ENCODE measurements around the gene CTDSP1. TPM values are rescaled to one million over a fixed set of nuclear protein-coding genes. Genes with fewer than 3 reads are reported as not detected.
A peak's percentile ranks its signal among the peaks of the same experiment; 100 is the strongest.

The CTDSP1 gene
- total and polyA plus RNA-seq, 10 donors = 65.6 to 184 (median 135) TPM

- Histone ChIP-seq H3K27ac (peak overlapping the region; percentile 84 to 97 (median 93)), H3K36me3 (no peaks in the 10 kb centered on the region), H3K4me1 (peaks cover 0 to 88% (median 41%) of the 10 kb centered on the region in 6 donors), H3K27me3 (replicated peaks in 1 of 7) (no peaks in the 10 kb centered on the region), H3K9me3 (peaks cover 0 to 10% (median 6%) of the 10 kb centered on the region in 8 donors), H3K4me3 (peak overlapping the region; percentile 4 to 68 (median 44))
- 41 to 55% (median 53%) methylated on average over 21 of the region's 21 CpGs for WGBS, 5 donors
- intact Hi-C loops (cut with DNase I; ENCODE audit: low total_unique reads) = no loop called here
- peak; percentile 83 for DNase-seq
- no peak for TF ChIP-seq POLR2A (IDR thresholded peaks at IDR 0.05)
- TF ChIP-seq CTCF (IDR thresholded peaks at IDR 0.05 in 8 of 11, conservative IDR thresholded peaks at IDR 0.05 in 3 of 11) = peak in 1 of 11 experiments; percentile 4
- no peak for TF ChIP-seq POLR2AphosphoS5 (IDR thresholded peaks at IDR 0.05)
These were observed 31.5 kb upstream of the CTDSP1 start for GRCh38 chr2:218368150-218368528.

GRCh38 chr2:218368621-218369153 lies 31.0 kb upstream of the CTDSP1 start:
- Histone ChIP-seq H3K9me3 (peaks cover 0 to 10% (median 6%) of the 10 kb centered on the region in 8 donors), H3K4me3 (peak overlapping the region in 4 of 8 donors; percentile 45 to 68 (median 47)), H3K4me1 (peaks cover 0 to 83% (median 40%) of the 10 kb centered on the region in 6 donors), H3K36me3 (no peaks in the 10 kb centered on the region), H3K27ac (peak overlapping the region in 7 of 8 donors; percentile 91 to 97 (median 93)), H3K27me3 (replicated peaks in 1 of 7) (no peaks in the 10 kb centered on the region)
- WGBS, 5 donors = 35 to 51% (median 42%) methylated on average over 24 to 27 of the region's 27 CpGs
- DNase-seq = peak; percentile 86
- peak in 1 of 3 donors; percentile 41 for TF ChIP-seq POLR2AphosphoS5 (IDR thresholded peaks at IDR 0.05)
- no peak for TF ChIP-seq POLR2A (IDR thresholded peaks at IDR 0.05)
- TF ChIP-seq CTCF (IDR thresholded peaks at IDR 0.05 in 8 of 11, conservative IDR thresholded peaks at IDR 0.05 in 3 of 11) = peak in 1 of 11 experiments; percentile 8
- intact Hi-C loops (cut with DNase I; ENCODE audit: low total_unique reads) = no loop called here

- H3K27me3 ChIP-seq (replicated peaks in 1 of 7) = no peaks in the 10 kb centered on the region
- DNase-seq = no peak
- no peaks in the 10 kb centered on the region for H3K36me3 ChIP-seq
- peak overlapping the region in 7 of 8 donors; percentile 91 to 97 (median 93) for H3K27ac ChIP-seq
- intact Hi-C loops (cut with DNase I; ENCODE audit: low total_unique reads) = no loop called here
- 24 to 45% (median 34%) methylated on average over 2 of the region's 2 CpGs for WGBS, 5 donors
- H3K9me3 ChIP-seq = peaks cover 0 to 10% (median 6%) of the 10 kb centered on the region in 8 donors
- H3K4me1 ChIP-seq = peaks cover 0 to 76% (median 40%) of the 10 kb centered on the region in 6 donors
- H3K4me3 ChIP-seq = peak overlapping the region in 2 of 8 donors; percentile 45 to 68
- TF ChIP-seq POLR2A (IDR thresholded peaks at IDR 0.05) = no peak
These were observed 30.3 kb upstream of the CTDSP1 start for GRCh38 chr2:218369330-218369729.

GRCh38 chr2:218370410-218371063 lies 29.1 kb upstream of the CTDSP1 start:
- no peaks in the 10 kb centered on the region for H3K27me3 ChIP-seq (replicated peaks in 1 of 7)
- no peaks in the 10 kb centered on the region for H3K36me3 ChIP-seq
- peaks cover 0 to 71% (median 40%) of the 10 kb centered on the region in 6 donors for H3K4me1 ChIP-seq
- peak overlapping the region in 1 of 8 donors; percentile 68 for H3K4me3 ChIP-seq
- intact Hi-C loops (cut with DNase I; ENCODE audit: low total_unique reads) = no loop called here
- peak; percentile 85 for DNase-seq
- WGBS, 5 donors = 37 to 70% (median 51%) methylated on average over 11 of the region's 11 CpGs
- TF ChIP-seq CTCF (IDR thresholded peaks at IDR 0.05 in 8 of 11, conservative IDR thresholded peaks at IDR 0.05 in 3 of 11) = peak in 1 of 11 experiments; percentile 25
- TF ChIP-seq POLR2AphosphoS5 (IDR thresholded peaks at IDR 0.05) = peak in 2 of 3 donors; percentile 55 to 80
- peak in 1 of 3 donors; percentile 10 for TF ChIP-seq POLR2A (IDR thresholded peaks at IDR 0.05)
- peak overlapping the region in 7 of 8 donors; percentile 91 to 97 (median 93) for H3K27ac ChIP-seq
- peaks cover 0 to 10% (median 6%) of the 10 kb centered on the region in 8 donors for H3K9me3 ChIP-seq

Data from spleen (tissue), 11 donors.